GM21367 (cell line): Measurements from ENCODE around the gene MRPS18A.

ENCODE experiments used
- ATAC-seq: cut with Tn5 transposase; IDR thresholded peaks from one replicate; pipeline ENCODE4 v1.9.1; 2021; ENCODE audit not compliant: unreplicated experiment

MRPS18A gene

GRCh38 chr6:43699564-43700186 is 12.1 kb upstream of the MRPS18A start:
- no peak for ATAC-seq

GRCh38 chr6:43698584-43699349 is 11.2 kb upstream of the MRPS18A start:
- ATAC-seq, result no peak

- ATAC-seq, result no peak
Observed at GRCh38 chr6:43697421-43697820, 9.8 kb upstream of the MRPS18A start.

- ATAC-seq, result no peak
Observed at GRCh38 chr6:43695967-43696291, 8.3 kb upstream of the MRPS18A start.

- no peak for ATAC-seq
Observed at GRCh38 chr6:43695215-43695966, 7.8 kb upstream of the MRPS18A start.

- ATAC-seq, result no peak
Observed at GRCh38 chr6:43689421-43689820, 1.8 kb upstream of the MRPS18A start.

GRCh38 chr6:43687079-43687436 is 533 bp downstream of the MRPS18A start:
- ATAC-seq, result no peak

- peak; percentile 59 for ATAC-seq
Observed at GRCh38 chr6:43683708-43684455, 3.7 kb downstream of the MRPS18A start.

GRCh38 chr6:43682724-43683429 is 4.7 kb downstream of the MRPS18A start:
- ATAC-seq, result no peak

GRCh38 chr6:43681303-43681702 is 6.3 kb downstream of the MRPS18A start:
- ATAC-seq, result no peak

GRCh38 chr6:43680308-43681200 is 7.0 kb downstream of the MRPS18A start:
- ATAC-seq, result no peak

GRCh38 chr6:43679057-43679456 is 8.5 kb downstream of the MRPS18A start:
- no peak for ATAC-seq

- no peak for ATAC-seq
Observed at GRCh38 chr6:43678341-43678740, 9.2 kb downstream of the MRPS18A start.

- no peak for ATAC-seq
Observed at GRCh38 chr6:43677759-43678158, 9.8 kb downstream of the MRPS18A start.

GRCh38 chr6:43676962-43677606 is 10.5 kb downstream of the MRPS18A start:
- no peak for ATAC-seq

GRCh38 chr6:43674921-43675320 is 12.7 kb downstream of the MRPS18A start:
- ATAC-seq, result no peak

- ATAC-seq, result no peak
Observed at GRCh38 chr6:43674291-43674690, 13.3 kb downstream of the MRPS18A start.

- no peak for ATAC-seq
Observed at GRCh38 chr6:43673444-43674084, 14.0 kb downstream of the MRPS18A start.
